Activated CD4-positive, alpha-beta T cell treated with anti-CD3 and anti-CD28 coated beads for 36 hours (primary cell): ENCODE data around the gene SPARC. TPM values are rescaled to one million over a fixed set of nuclear protein-coding genes. Genes with fewer than 3 reads are reported as not detected.
"Not testable (repeated sequence)": the region's sequence is repeated elsewhere in the genome, so short reads cannot be mapped to it uniquely, and the experiment has no call there.

Source experiments
- ATAC-seq: fragments of 200-7000 bp; cut with Tn5 transposase; one replicate; pipeline ENCODE4 v1.10.0; 2021; ENCODE audit warnings: mild to moderate bottlenecking, moderate library complexity
- CTCF ChIA-PET: fragments of 350-600 bp; sonication (Branson Sonifier 250); formaldehyde crosslinking; loops from one replicate; lab custom pipeline; 2021; ENCODE audit warnings: antibody characterized with exemption; lab: Charles Lee
- POLR2A ChIA-PET: fragments of 350-600 bp; sonication (Branson Sonifier 250); formaldehyde crosslinking; loops from one replicate; lab custom pipeline; 2021; ENCODE audit warnings: antibody characterized with exemption, inconsistent platforms; lab: Charles Lee
- DNase-seq: peaks from one replicate; pipeline ENCODE4 v3.0.0-alpha.2; 2020
- H3K27ac Mint-ChIP-seq: one replicate; pipeline ENCODE4 v1.8.0; 2021; ENCODE audit warnings: mixed read lengths
- H3K27me3 Mint-ChIP-seq: one replicate; pipeline ENCODE4 v1.8.0; 2021; ENCODE audit warnings: mixed read lengths
- H3K36me3 Mint-ChIP-seq: one replicate; pipeline ENCODE4 v1.8.0; 2021; ENCODE audit warnings: low read depth, mixed read lengths
- H3K4me1 Mint-ChIP-seq: one replicate; pipeline ENCODE4 v1.8.0; 2021; ENCODE audit warnings: mixed read lengths
- H3K4me3 Mint-ChIP-seq: one replicate; pipeline ENCODE4 v1.8.0; 2021; ENCODE audit warnings: mild to moderate bottlenecking, moderate library complexity, mixed read lengths
- H3K9me3 Mint-ChIP-seq: one replicate; pipeline ENCODE4 v1.8.0; 2021; ENCODE audit warnings: low read depth, mixed read lengths
- intact Hi-C, 2 experiments: fragments of 100-400 bp; cut with DNase I in 1 of 2; cut with micrococcal nuclease in 1 of 2; formaldehyde crosslinking; loops; one replicate each; pipeline versions ENCODE4 v1.14.2 to v1.15.1; 2022 to 2024; cut with DNase I, micrococcal nuclease
- total RNA-seq, 2 experiments: library from RNA; stranded (reverse); gene quantifications; one replicate each; pipeline ENCODE4 v1.2.3, GENCODE V29; 2021

SPARC gene
- total RNA-seq, 2 experiments from 2014 or later = 0.30 to 0.67 TPM

DNA sequence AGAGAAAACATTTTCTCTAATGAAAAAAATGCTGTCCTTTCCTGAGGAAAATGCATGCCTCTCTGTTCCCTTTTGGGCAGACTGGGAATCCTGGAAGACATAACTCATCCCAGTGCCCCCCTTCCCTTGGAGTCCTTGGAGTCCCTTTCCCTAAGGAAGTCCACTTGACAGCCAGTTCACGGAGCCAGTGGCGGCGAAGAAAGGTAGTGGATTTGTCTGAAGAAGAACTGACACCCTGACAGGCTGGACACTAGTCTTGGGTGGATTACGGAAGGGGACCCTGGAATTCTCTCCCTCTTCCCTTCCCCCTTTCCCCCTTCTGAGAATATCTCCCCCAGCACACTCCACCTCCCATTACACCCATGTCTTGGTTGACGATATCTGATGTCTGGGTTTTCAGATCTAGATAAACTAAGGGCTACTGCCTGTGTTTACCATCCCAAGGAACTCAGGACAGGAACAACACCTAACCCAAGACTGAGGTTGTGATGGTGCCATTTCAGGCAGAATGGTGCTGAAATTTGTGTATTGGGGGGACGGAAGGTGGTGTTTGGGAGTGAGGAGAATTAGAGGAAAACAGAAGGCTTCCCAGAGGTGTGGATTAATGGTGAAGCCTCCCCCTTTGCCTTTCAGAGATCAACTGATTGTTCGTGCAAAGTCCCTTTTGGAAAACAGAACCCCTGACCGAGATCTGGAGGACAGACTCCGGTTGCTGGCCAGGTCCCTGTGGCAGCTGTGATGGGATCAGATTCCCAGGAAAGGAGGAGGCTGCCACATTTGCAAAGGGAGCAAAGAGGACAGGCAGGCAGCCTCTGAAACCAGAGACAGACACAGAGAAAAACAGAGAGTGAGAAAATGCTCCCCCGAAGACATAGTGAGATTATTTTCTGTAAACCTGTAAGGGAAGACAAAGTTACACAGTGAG is 704 bp downstream of the SPARC start:
- Mint-ChIP-seq H3K4me3 (no peak overlapping the region), H3K36me3 (no peaks in the 10 kb centered on the region), H3K27me3 (peaks cover 32% of the 10 kb centered on the region), H3K9me3 (no peaks in the 10 kb centered on the region), H3K27ac (no peak overlapping the region), H3K4me1 (peaks cover 13% of the 10 kb centered on the region)
- ATAC-seq (no peak), DNase-seq (no peak)
- CTCF ChIA-PET = interaction anchor here (1.2 to 1.3 kb wide), 2 partner anchors 25 to 244 kb away, joined by 3 to 4 read pairs; no protein-coding TSS in a partner anchor
- intact Hi-C loops = no loop called here
- POLR2A ChIA-PET = no interaction called here

DNA sequence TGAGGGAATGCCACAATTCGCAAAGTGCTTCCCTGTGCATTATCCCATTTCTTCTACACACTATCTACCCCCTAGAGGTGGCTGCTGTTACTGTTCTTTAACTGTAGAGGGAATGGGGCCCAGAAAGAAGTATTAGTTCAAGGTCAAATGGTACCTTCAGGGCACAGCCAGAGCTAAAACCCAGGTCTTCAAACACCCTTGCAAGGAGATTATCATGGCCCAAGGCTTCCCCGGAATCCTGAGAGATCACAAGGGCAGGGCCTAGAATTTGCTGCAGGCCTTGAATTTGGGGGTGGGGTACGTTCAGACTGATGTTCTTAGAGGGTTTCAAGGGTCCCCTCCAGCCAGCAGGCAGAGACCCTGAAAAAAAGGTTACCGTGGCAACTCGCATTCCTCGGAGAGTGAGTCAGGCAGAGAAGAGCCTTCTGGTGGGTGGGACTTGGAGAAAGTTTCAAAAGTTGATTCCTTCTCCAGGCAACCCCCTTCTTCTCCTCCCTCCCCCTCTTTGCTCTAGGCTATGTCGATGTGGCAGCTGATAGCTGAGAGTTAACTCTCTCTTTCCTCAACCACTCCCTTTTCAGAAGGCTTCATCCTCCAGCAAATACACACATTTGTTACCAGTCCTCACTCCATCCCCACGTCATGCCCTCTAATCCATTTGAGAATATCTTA is 1.9 kb downstream of the SPARC start:
- intact Hi-C loops = no loop called here
- H3K36me3 Mint-ChIP-seq = no peaks in the 10 kb centered on the region
- no peak overlapping the region for H3K27ac Mint-ChIP-seq
- H3K4me3 Mint-ChIP-seq = no peak overlapping the region
- CTCF ChIA-PET = interaction anchor here (0.6 to 1.5 kb wide), 6 partner anchors 12 to 58 kb away, joined by 3 to 4 read pairs (median 3); no protein-coding TSS in a partner anchor
- DNase-seq (no peak), ATAC-seq (no peak)
- no peaks in the 10 kb centered on the region for H3K9me3 Mint-ChIP-seq
- peaks cover 13% of the 10 kb centered on the region for H3K4me1 Mint-ChIP-seq
- H3K27me3 Mint-ChIP-seq = peaks cover 32% of the 10 kb centered on the region
- POLR2A ChIA-PET = no interaction called here

DNA sequence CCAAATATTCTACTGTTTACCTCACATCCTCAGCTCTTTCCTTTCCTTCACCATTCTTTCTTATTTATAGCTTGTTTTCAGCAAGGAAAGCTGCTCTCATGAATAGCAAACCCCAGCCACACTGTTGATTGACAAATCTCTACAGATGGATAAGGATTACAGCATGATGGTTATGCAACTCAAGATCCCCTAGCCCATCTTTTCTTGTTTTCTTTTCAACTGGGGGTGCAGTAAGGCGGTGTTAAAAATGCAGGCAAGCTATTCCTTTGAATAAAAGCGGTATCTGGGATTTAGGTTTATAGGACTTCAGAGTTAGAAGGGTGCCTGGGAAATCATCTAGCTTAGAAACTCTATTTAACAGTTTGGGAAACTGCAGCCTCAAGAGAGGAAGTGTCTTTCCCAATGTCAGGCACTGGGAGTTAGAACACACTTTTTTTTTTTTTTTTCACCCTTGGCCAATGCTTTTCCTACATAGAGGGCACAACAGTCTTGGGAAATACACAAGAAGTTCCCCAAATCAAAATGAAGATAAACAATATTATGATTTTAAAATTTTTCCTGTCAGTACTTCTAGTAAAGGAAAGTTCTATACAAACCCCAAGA is 2.6 kb downstream of the SPARC start:
- Mint-ChIP-seq H3K4me1 (peaks cover 13% of the 10 kb centered on the region), H3K4me3 (no peak overlapping the region), H3K27ac (no peak overlapping the region), H3K36me3 (no peaks in the 10 kb centered on the region), H3K9me3 (no peaks in the 10 kb centered on the region), H3K27me3 (peaks cover 32% of the 10 kb centered on the region)
- no peak for ATAC-seq
- no peak for DNase-seq
- intact Hi-C loops = no loop called here
- CTCF ChIA-PET = interaction anchor here (0.6 to 1.5 kb wide), 6 partner anchors 22 to 65 kb away, joined by 3 to 4 read pairs (median 3); no protein-coding TSS in a partner anchor
- POLR2A ChIA-PET = interaction anchor here (0.6 kb wide), 1 partner anchor 13 kb away, joined by 5 read pairs; no protein-coding TSS in a partner anchor

DNA sequence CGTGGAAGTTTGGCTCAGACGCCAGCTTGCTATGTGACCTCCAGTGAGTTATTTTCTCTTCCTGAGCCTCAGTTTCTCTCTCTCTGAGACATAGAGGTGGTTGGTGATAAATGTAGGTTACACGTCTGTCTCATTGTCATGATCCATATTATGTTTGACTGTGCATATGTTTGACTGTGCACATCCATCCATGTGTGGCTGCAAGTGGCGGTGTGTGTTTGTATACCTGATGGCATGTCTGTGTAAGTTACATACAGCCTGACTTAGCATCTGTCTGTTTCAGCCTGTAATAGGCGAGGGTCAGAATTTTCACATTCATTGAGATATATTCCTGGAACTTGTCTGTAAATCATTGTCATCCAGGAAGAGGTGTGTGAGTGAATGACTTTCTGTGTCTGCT is 3.3 kb downstream of the SPARC start:
- intact Hi-C loops = no loop called here
- CTCF ChIA-PET = interaction anchor here (0.8 to 1.5 kb wide), 5 partner anchors 21 to 66 kb away, joined by 3 to 4 read pairs (median 3); no protein-coding TSS in a partner anchor
- Mint-ChIP-seq H3K4me1 (peaks cover 13% of the 10 kb centered on the region), H3K27ac (no peak overlapping the region), H3K27me3 (peaks cover 29% of the 10 kb centered on the region), H3K4me3 (no peak overlapping the region), H3K9me3 (no peaks in the 10 kb centered on the region), H3K36me3 (no peaks in the 10 kb centered on the region)
- POLR2A ChIA-PET = no interaction called here
- no peak for DNase-seq
- no peak for ATAC-seq

DNA sequence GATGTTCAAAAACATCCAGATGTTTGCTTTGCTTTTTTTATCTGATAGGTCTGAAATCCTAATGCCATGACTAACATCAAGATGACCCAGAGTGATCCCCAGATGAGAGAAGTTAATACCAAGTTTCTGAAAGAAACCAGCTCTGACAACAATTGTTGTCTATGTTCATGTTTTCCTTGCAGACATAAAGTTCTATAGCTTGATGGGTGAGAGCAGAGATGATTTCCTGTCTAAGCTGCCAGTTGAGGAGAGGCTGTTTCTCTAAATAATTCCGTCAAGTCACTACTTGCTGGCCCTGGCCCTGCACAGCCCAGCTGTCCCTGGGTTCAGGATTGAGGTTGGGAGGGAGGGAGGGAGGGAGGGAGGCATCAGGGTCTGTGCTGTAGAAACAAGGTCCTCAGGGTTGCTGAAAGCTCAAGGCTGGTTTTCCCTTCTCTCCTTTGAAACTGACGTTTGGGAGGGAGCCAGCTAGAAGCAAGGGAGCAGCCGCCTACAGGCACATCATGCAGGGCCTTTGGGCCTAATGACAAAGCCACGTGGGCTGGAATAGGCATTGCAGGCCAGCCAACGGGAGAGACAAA is 3.9 kb downstream of the SPARC start:
- CTCF ChIA-PET = interaction anchor here (0.6 to 1.4 kb wide), 3 partner anchors 35 to 179 kb away, joined by 3 read pairs; no protein-coding TSS in a partner anchor
- POLR2A ChIA-PET = no interaction called here
- H3K4me1 Mint-ChIP-seq = peaks cover 13% of the 10 kb centered on the region
- peaks cover 29% of the 10 kb centered on the region for H3K27me3 Mint-ChIP-seq
- H3K4me3 Mint-ChIP-seq = no peak overlapping the region
- DNase-seq = no peak
- intact Hi-C loops = no loop called here
- H3K27ac Mint-ChIP-seq = no peak overlapping the region
- ATAC-seq = no peak
- no peaks in the 10 kb centered on the region for H3K9me3 Mint-ChIP-seq
- H3K36me3 Mint-ChIP-seq = no peaks in the 10 kb centered on the region

DNA sequence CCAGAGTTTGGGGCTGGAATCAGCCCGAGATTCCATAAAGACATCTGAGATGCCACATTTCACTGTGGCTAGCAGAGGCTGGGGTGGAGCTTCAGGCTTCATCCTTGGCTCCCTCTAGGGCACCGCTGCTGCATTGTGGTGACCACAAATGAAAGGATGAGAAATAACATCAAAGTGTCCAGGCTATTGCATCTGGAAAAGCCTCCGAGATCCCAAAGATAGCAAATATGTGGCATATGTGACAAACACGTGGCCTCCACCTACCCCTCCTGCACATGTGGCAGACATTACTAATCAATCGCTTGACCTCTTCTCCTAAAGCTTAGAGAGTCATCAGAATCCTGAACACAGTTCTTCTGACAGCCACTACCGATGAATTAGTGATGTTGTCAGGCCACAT is 4.5 kb downstream of the SPARC start:
- Mint-ChIP-seq H3K4me1 (peaks cover 13% of the 10 kb centered on the region), H3K27ac (no peak overlapping the region), H3K27me3 (peaks cover 29% of the 10 kb centered on the region), H3K9me3 (no peaks in the 10 kb centered on the region), H3K4me3 (no peak overlapping the region), H3K36me3 (no peaks in the 10 kb centered on the region)
- intact Hi-C loops = no loop called here
- ChIA-PET CTCF (interaction anchor here (0.6 to 1.4 kb wide), 3 partner anchors 35 to 178 kb away, joined by 3 read pairs; no protein-coding TSS in a partner anchor), POLR2A (no interaction called here)
- ATAC-seq = no peak
- no peak for DNase-seq

DNA sequence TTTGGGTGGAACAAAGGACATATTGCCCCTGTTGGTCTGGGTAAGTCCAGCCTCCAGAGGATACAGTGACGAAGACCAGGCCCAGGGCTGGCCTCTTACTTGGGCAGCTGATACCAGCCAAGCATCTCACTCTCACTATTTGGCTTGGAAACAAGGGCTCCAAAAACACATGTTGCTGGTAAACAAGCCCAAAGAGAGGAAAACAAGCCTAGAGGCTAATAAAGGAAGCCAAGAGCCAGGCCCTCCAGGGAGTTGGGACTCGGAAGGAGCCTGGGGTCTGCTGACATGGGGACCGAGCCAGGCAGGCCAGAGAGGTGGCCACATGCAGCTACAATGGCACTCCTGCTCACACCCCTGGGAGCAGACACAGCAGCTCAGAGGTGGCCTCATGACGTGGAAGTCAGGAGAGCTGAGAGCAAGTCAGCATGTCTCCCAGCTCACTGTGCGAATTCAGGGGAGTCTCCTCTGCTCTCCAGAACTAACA is 5.7 kb downstream of the SPARC start:
- intact Hi-C loops = no loop called here
- Mint-ChIP-seq H3K9me3 (no peaks in the 10 kb centered on the region), H3K36me3 (no peaks in the 10 kb centered on the region), H3K27ac (no peak overlapping the region), H3K4me3 (no peak overlapping the region), H3K4me1 (peaks cover under 1% of the 10 kb centered on the region), H3K27me3 (peaks cover 19% of the 10 kb centered on the region)
- no peak for DNase-seq
- ATAC-seq = no peak
- ChIA-PET CTCF (interaction anchor here (1.3 kb wide), 1 partner anchor 14 kb away, joined by 3 read pairs; no protein-coding TSS in a partner anchor), POLR2A (no interaction called here)

DNA sequence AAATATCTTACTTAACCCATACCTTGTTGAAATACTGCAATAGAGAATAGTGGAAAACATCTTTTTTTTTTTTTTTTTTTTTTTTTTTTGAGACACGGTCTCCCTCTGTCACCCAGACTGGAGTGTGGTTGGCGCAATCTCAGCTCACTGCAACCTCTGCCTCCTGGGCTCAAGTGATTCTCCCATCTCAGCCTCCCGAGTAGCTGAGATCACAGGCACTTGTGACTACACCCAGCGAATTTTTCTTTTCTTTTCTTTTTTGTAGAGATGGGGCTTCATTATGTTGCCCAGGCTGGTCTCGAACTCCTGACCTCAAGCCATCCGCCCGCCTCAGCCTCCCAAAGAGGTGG is 6.6 kb downstream of the SPARC start:
- POLR2A ChIA-PET, H3K27ac Mint-ChIP-seq, H3K4me1 Mint-ChIP-seq, DNase-seq, H3K36me3 Mint-ChIP-seq, H3K9me3 Mint-ChIP-seq, intact Hi-C loops, H3K4me3 Mint-ChIP-seq, ATAC-seq: not testable (repeated sequence)
- CTCF ChIA-PET = interaction anchor here (0.5 kb wide), 1 partner anchor 14 kb away, joined by 3 read pairs; no protein-coding TSS in a partner anchor
- peaks cover 12% of the 10 kb centered on the region for H3K27me3 Mint-ChIP-seq

DNA sequence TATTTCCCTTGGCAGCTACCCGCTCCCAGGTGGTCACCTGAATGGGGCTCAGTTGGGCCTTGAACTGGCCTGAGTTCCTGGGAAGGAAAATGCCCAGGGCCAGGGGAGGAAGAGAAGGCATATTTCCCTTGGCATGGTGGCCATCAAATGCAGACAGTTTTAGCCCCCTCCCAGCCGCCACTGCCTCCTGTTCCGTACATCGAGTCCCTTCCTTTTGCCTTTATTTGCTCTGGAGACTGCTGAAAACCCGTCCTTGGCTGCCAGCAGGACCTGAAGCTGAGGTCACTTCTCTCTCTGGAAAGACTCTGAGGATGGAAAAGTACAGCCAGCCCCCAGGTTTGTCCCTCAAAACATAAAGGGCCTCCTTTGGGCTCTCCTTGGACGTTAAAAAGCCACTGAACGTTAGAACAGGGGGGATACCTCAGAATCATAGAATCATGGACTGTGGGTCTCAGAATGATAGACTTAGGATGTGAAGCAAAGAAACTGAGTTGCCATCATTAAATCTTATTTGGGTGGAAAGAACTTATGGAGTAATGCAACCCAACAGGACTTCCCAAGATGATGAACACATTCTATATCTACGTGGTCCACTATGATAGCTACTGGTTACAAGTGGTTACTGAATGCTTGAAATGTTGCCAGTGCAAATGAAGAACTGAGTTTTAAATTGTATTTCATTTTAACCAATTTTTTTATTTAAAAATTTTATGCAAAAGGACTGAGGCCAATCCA is 7.1 kb downstream of the SPARC start:
- ChIA-PET CTCF (interaction anchor here (0.5 to 0.9 kb wide), 2 partner anchors 14 to 27 kb away, joined by 3 to 4 read pairs; no protein-coding TSS in a partner anchor), POLR2A (no interaction called here)
- ATAC-seq (no peak), DNase-seq (no peak)
- Mint-ChIP-seq H3K36me3 (no peaks in the 10 kb centered on the region), H3K9me3 (no peaks in the 10 kb centered on the region), H3K27me3 (peaks cover 9% of the 10 kb centered on the region), H3K4me3 (no peak overlapping the region), H3K4me1 (peaks cover 2% of the 10 kb centered on the region), H3K27ac (no peak overlapping the region)
- intact Hi-C loops = no loop called here

DNA sequence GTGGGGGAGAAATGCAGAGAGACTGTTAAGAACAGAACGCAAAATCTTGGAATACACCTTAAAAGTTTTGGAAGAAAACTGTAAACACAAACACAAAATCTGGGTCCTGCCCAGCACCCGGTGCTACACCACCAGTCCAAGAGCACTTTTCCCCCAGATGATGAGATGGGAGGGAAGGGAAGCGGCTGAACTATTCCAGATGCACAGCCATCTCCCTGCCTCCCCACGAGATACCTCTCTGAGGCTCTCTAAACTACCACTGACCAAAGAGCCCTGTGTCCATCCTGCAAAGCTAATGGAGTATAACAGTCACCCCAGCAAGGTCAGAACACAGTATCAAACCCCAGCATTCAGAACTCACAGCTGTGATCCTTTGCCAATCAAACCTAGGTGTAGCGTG is 8.0 kb downstream of the SPARC start:
- DNase-seq (no peak), ATAC-seq (no peak)
- Mint-ChIP-seq H3K36me3 (no peaks in the 10 kb centered on the region), H3K27me3 (peaks cover 8% of the 10 kb centered on the region), H3K9me3 (no peaks in the 10 kb centered on the region), H3K4me1 (peaks cover 2% of the 10 kb centered on the region), H3K4me3 (no peak overlapping the region), H3K27ac (no peak overlapping the region)
- CTCF ChIA-PET = interaction anchor here (0.9 to 1.0 kb wide), 2 partner anchors 27 to 69 kb away, joined by 4 read pairs; no protein-coding TSS in a partner anchor
- intact Hi-C loops = no loop called here
- POLR2A ChIA-PET = no interaction called here
